GM12873 (cell line): ENCODE results near the gene TFF1.

Experiments used
- TF ChIP-seq, protein P1 (sequence below): IDR thresholded peaks from 2 replicates; pipeline ENCODE4 v1.5.1; 2012; ENCODE audit warnings: low read depth, mild to moderate bottlenecking, moderate library complexity, low read length, control low read depth; ENCODE audit not compliant: insufficient read depth; ENCODE audit errors: missing control alignments

Gene TFF1

DNA sequence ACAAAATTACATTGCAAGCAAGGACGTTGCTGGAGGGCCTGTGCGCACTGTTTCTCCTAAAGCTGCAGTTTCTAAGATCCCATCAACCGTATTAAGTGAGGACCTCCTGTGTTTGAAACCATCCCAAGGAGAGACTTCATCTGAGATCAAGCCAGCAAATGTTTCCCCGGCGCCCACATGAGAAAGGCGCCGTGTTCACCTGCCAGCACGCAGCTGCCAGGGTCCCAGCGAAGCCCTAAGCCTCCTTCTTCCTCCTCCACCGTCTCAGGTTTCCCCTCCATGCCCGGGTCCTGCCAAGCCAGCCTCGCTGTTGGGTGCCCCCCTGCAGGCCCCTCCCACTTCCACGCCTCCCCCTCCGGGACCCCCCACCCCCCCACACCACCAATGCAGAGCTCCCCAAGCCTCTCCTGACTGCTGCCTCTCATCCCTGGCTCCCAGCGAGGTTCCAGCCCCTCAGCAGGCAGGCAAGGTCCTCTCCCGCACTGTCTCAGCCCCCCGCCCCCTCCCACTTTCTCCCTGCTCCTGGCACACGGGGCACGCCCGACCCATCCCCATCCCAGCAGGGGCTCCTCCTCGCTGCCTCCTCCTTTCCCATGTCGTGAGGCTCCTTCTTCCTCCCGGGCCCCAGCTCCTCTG lies 8.6 kb upstream of the TFF1 start:
- TF ChIP-seq, protein P1, sequence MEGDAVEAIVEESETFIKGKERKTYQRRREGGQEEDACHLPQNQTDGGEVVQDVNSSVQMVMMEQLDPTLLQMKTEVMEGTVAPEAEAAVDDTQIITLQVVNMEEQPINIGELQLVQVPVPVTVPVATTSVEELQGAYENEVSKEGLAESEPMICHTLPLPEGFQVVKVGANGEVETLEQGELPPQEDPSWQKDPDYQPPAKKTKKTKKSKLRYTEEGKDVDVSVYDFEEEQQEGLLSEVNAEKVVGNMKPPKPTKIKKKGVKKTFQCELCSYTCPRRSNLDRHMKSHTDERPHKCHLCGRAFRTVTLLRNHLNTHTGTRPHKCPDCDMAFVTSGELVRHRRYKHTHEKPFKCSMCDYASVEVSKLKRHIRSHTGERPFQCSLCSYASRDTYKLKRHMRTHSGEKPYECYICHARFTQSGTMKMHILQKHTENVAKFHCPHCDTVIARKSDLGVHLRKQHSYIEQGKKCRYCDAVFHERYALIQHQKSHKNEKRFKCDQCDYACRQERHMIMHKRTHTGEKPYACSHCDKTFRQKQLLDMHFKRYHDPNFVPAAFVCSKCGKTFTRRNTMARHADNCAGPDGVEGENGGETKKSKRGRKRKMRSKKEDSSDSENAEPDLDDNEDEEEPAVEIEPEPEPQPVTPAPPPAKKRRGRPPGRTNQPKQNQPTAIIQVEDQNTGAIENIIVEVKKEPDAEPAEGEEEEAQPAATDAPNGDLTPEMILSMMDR, result no peak

DNA sequence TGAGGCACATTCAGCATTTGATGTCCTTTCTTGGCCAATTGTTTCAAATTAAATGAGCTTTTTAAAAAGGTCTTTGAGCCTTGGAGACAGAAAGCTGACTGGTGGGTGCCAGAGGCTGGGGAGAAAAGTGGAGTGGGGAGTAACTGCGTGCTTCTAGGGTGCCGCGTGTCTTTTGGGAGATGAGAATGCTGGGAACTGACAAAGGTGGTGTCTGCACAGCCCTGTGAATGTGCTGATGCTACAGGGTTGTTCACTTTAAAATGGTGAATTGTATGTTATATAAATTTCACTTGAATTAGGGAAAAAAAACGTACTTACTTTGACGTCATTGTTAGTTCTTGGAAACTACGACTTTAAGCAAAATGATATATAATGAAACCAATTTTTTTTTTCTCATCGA lies 8.1 kb upstream of the TFF1 start:
- TF ChIP-seq, protein P1, result no peak

DNA sequence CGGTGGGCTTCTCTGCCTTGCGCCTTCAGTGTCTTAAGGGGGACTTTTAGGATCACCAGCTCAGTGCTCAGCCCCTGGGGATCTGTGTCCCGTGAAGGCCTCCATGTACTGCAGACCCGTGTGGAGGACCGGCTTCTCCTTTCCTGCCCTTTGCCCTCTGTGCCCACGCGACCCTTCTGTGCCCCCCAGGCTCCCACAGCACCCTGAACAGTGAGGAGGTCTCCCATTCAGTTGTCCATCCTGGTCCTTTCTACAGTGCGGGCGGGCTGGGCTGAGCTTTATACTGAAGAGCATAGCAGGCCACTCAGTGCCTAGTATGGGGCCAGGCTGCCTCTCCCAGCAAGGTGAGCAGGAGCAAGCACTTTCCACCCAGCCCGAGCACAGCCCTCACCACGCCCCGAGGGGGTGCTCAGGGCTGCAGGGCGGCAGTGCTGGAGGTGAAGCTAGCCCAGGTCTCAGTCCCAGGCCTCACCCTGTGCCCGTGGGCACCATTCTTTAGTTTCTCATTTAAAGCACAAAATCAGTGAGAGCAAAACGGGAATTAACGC lies 7.6 kb upstream of the TFF1 start:
- TF ChIP-seq, protein P1, result no peak

DNA sequence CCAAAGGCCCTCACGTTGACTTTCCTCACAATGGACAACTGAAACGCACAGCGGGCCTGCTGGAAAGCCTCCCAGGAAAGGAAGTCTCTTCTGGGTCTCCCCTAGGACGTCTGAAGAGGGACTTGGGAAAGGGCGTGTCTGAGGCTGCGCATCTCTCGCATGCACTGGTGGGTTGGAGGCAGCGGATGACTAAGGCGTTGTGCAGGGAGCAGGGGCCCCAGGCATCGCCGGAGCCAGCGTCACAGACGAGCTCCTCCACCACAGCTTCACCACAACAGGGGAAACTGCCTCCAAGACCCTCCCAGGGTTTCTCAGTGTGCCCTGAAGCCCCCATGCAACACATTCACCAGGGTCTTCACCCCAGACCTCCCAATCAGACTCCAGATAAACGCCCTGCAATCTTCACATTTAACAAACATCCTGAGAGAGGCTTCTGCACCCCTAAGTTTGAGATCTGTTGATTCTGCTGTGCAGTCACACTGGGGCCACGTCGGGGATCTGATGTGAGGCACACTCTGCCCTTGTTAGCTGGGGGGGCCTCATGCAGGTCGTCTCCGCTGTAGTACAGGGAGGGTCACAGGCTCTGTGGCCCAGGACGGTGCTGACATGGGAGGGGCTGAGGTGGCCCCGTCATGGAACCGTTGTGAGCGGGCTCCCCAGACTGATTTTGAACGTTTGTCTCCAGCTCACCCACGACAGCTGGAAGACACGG lies 7.0 kb upstream of the TFF1 start:
- TF ChIP-seq, protein P1, result no peak

DNA sequence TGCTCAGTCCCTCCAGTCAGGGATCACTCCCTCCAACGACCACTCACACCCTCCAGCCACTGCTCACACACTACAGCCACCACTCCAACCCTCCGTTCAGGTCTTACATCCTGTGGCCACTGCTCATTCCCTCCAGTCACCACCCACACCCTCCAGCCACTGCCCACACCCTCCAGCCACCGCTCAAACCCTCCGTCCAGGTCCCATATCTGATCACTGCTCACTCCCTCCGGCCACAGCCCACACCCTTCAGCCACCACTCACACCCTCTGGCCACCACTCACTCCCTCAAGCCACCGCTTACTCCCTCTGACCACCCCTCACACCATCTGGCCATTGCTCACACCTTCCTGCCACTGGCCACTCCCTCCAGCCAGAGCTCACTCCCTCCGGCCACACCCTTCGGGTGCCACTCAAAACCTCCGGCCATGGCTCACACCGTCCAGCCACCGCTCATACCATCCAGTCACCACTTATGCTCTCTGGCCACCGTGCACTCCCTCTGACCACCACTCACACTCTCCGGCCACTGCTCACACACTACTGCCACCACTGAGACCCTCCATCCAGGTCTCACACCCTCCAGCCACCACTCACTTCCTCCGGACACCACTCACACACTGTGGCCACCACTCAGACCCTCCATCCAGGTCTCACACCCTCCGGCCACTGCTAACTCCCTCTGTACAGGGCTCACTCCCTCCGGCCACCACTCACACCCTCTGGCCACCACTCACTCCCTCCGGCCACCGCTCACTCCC lies 4.7 kb upstream of the TFF1 start:
- TF ChIP-seq, protein P1, result no peak

DNA sequence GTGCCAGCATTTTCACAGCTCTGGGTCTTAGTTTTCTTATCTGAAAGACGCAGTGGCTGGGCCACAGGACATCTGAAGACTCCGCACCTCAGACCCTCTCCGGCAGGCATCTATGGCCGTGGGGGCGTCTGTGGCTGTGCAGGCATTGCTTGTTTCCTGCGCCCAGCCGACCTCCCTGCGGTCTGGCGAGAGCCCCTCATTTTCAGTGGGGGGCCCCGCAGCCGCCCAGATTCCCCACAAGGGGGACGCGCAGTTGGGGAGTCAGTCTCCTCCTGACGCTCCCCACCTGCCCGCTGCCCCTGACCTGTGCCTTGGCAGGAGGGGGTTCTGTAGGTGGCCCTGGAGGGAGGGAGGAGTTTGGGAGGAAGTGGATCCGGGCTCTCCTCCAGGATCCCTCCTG lies 3.5 kb upstream of the TFF1 start:
- TF ChIP-seq, protein P1, result peak; percentile 12
